ENCODE results near the gene UBXN10. TPM values are rescaled to one million over a fixed set of nuclear protein-coding genes. Genes with fewer than 3 reads are reported as not detected.

UBXN10 gene
- total RNA-seq, 2 experiments from 2014 or later, result 0.42 to 0.50 TPM

GRCh38 chr1:20143734-20144565 lies 41.9 kb upstream of the UBXN10 start:
- no peaks in the 10 kb centered on the region for H3K9me3 ChIP-seq (ENCODE audit: low read length)
- no peaks in the 10 kb centered on the region for H3K4me1 ChIP-seq (ENCODE audit: insufficient read depth, low read length, poor library complexity, severe bottlenecking)
- no peak for DNase-seq (ENCODE audit: low spot score)
- ChIA-PET POLR2A (no interaction called here), CTCF (ENCODE audit: unreplicated experiment) (no interaction called here)
- H3K4me3 ChIP-seq (ENCODE audit: low read depth, low read length, poor library complexity, severe bottlenecking), result no peak overlapping the region
- BruUV-seq (replicated peaks), result no TSS peak
- TF ChIP-seq EZH2phosphoT487 (IDR thresholded peaks at IDR 0.05; ENCODE audit: borderline replicate concordance, low read depth, low read length) (no peak), CTCF (conservative IDR thresholded peaks at IDR 0.05; ENCODE audit: low read length) (no peak)
- intact Hi-C loops (cut with micrococcal nuclease; ENCODE audit: unreplicated experiment), result no loop called here
- no peak overlapping the region for H3K27ac ChIP-seq (ENCODE audit: low read depth, low read length, poor library complexity, severe bottlenecking)
- H3K36me3 ChIP-seq (ENCODE audit: insufficient read depth, low read length), result no peaks in the 10 kb centered on the region
- no peak overlapping the region for H3K4me2 ChIP-seq (ENCODE audit: low read length)
- no peaks in the 10 kb centered on the region for H3K79me2 ChIP-seq (ENCODE audit: insufficient read depth, low read depth, low read length)
- no peaks in the 10 kb centered on the region for H4K20me1 ChIP-seq (ENCODE audit: insufficient read depth, low read length)
- H3K9me2 ChIP-seq (ENCODE audit: insufficient read depth, low read length), result no peaks in the 10 kb centered on the region
- no peak overlapping the region for H2AFZ ChIP-seq (ENCODE audit: low read length)

GRCh38 chr1:20147846-20148570 lies 37.9 kb upstream of the UBXN10 start:
- H3K4me2 ChIP-seq (ENCODE audit: low read length), result no peak overlapping the region
- no peaks in the 10 kb centered on the region for H3K36me3 ChIP-seq (ENCODE audit: insufficient read depth, low read length)
- no peaks in the 10 kb centered on the region for H3K79me2 ChIP-seq (ENCODE audit: insufficient read depth, low read depth, low read length)
- BruUV-seq (replicated peaks), result no TSS peak
- CTCF ChIA-PET (ENCODE audit: unreplicated experiment), result no interaction called here
- POLR2A ChIA-PET, result interaction anchor here (0.8 kb wide), 1 partner anchor 36 kb away, joined by 3 read pairs; no protein-coding TSS in a partner anchor
- no peak overlapping the region for H3K4me3 ChIP-seq (ENCODE audit: low read depth, low read length, poor library complexity, severe bottlenecking)
- no peaks in the 10 kb centered on the region for H4K20me1 ChIP-seq (ENCODE audit: insufficient read depth, low read length)
- no peak overlapping the region for H2AFZ ChIP-seq (ENCODE audit: low read length)
- intact Hi-C loops (cut with micrococcal nuclease; ENCODE audit: unreplicated experiment), result no loop called here
- no peak overlapping the region for H3K27ac ChIP-seq (ENCODE audit: low read depth, low read length, poor library complexity, severe bottlenecking)
- no peak for DNase-seq (ENCODE audit: low spot score)
- TF ChIP-seq CTCF (conservative IDR thresholded peaks at IDR 0.05; ENCODE audit: low read length) (no peak), EZH2phosphoT487 (IDR thresholded peaks at IDR 0.05; ENCODE audit: borderline replicate concordance, low read depth, low read length) (no peak)
- H3K4me1 ChIP-seq (ENCODE audit: insufficient read depth, low read length, poor library complexity, severe bottlenecking), result peaks cover 5% of the 10 kb centered on the region
- H3K9me2 ChIP-seq (ENCODE audit: insufficient read depth, low read length), result no peaks in the 10 kb centered on the region
- H3K9me3 ChIP-seq (ENCODE audit: low read length), result no peaks in the 10 kb centered on the region
